Retinal pigment epithelial cell (primary cell): ENCODE results near the gene HCFC2.

Experiments used
- DNase-seq: peaks from one replicate; pipeline ENCODE4 v3.0.0-alpha.2; 2010; ENCODE audit warnings: low read depth
- H3K4me3 ChIP-seq: 2 replicates; pipeline ENCODE4 v1.5.1; 2011; ENCODE audit warnings: mild to moderate bottlenecking, low read length, control low read depth, moderate library complexity
- TF ChIP-seq, protein P1 (sequence below): conservative IDR thresholded peaks from 2 replicates; pipeline ENCODE4 v1.5.1; 2011; ENCODE audit warnings: low read depth, low read length, control low read depth, inconsistent platforms

HCFC2 gene

DNA sequence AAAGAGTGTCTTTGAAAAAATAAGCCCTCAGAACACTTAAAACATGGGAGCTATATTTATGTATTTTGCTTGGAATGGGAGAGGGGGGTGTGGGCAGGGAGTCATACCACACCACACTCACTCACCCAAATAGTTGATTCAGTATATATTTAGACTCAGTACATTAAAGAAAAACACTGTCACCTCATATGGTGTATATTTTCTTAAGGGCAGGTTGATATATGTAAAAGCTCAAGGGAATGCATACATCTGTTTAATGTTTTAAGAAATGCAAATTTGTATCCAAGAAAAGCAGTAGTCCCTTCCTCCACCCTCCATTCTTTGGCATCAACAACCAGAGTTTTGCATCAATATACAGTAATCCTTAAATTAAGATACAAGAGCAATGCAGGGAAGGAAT lies 72.2 kb downstream of the HCFC2 start:
- peak overlapping the region; percentile 68 for H3K4me3 ChIP-seq
- no peak for DNase-seq
- TF ChIP-seq, protein P1, sequence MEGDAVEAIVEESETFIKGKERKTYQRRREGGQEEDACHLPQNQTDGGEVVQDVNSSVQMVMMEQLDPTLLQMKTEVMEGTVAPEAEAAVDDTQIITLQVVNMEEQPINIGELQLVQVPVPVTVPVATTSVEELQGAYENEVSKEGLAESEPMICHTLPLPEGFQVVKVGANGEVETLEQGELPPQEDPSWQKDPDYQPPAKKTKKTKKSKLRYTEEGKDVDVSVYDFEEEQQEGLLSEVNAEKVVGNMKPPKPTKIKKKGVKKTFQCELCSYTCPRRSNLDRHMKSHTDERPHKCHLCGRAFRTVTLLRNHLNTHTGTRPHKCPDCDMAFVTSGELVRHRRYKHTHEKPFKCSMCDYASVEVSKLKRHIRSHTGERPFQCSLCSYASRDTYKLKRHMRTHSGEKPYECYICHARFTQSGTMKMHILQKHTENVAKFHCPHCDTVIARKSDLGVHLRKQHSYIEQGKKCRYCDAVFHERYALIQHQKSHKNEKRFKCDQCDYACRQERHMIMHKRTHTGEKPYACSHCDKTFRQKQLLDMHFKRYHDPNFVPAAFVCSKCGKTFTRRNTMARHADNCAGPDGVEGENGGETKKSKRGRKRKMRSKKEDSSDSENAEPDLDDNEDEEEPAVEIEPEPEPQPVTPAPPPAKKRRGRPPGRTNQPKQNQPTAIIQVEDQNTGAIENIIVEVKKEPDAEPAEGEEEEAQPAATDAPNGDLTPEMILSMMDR: no peak

DNA sequence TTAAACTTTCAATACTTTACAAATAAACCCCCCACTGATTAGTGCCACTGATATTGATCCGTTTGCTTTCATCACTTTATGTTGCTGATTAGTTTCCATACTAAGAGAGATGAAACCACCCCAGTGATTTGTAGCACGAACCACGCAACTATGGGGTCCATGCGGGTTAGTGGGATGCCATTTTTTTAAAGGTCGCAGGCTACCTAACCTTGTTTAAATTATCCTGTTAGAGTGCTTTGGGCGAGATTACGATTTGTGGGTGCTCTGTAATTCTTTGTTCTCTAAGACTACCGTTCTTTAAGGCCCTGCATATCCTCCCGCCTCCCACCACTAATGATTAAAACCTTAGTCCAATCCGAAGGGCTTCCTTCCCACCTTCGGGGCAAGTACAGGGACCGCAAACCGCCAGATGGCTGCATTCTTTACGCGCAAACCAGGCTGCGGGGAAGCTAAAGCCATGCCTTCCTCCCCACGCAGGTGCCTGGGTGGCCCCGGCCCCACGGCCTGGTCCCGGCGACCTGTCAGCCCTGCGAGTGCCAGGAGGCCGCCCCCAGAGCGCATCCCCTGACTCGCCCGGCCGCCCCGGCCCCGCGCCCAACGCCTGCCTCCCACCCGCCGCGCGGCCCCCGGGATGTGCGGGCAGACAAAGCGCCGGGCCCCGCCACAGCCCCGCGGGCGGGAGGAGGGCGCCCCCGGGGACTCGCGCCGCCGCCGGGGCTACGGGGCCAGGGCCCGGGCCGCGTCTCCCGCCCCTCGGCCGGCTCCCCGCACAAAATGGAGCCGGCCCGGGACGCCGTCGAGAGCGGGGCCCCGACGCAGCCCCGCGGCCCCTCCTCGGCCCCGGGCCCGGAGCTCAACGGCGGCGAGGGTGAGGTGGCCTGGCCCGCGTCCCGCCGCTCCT lies 72.9 kb downstream of the HCFC2 start:
- DNase-seq: peak; percentile 32
- TF ChIP-seq, protein P1: no peak
- peak overlapping the region; percentile 68 for H3K4me3 ChIP-seq

DNA sequence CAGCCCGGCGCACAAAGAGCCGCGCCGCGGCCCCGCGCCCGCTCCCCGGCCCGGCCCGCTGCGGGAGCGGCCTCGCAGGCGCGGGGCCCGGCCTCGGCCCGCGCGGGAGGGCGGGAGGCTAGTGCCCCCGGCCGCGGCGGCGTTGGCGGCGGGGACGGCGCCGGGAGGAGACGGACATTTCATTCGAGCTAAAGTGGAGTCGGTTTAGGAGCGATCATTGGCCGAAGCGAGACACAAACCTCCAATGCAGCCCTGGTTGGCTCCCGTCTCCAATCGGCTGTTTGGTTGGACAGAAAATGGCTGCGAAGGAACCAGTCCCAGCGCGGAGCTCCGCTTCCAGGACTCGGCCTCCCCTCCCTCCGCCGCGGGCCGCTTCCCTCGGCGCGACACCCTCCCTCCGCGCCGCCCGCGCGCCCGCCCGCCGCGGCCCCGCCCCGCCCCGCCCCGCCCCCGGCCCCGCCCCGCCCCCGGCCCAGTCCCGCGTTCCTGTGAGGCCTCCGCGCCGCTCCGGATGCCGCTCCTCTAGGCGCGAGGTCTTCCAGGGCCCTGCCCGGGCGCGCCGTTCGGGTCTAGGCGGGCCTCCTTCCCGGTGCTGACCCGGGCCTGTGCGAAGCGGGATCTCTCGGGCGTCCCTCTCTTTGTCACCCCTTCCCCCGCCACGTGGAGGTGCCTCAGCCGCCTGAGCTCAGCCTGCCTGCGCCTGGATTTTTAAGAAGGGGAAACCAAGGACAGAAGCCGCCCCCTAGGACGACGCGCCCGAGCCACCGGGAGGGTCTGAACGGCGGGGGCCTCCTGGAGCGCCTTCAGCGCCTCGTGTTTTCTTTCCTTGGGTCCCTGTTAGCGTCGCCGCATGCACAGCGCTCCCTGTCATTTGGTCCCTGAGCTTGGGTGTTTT lies 73.8 kb downstream of the HCFC2 start, which contains the start of gene NFYB:
Gene NFYB (minus strand): TSS at position 309 of the 895 bp plus-strand sequence. CDS start 2,757 bp downstream, outside the sequence.
- DNase-seq: peak; percentile 95
- TF ChIP-seq, protein P1: no peak
- H3K4me3 ChIP-seq: peak within 1 kb of the TSS; percentile 68

DNA sequence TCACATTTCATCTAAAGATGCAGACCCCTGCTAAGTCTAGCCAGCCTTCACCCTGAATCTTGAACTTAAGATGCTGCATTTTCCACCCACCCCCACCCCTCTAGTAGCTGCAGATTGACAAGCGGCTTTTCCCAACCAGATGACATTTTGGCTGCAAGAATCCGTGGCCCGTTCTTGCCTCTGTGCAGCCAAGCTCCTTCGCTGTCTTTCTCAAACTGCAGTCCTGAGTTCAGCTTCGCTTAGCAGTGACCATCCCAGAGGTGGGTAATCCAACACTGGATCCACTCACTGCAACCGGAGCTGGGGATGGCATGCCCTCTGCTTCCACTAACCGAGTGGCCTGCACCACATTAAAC lies 74.4 kb downstream of the HCFC2 start:
- no peak for DNase-seq
- TF ChIP-seq, protein P1: no peak
- H3K4me3 ChIP-seq: peak overlapping the region; percentile 45

DNA sequence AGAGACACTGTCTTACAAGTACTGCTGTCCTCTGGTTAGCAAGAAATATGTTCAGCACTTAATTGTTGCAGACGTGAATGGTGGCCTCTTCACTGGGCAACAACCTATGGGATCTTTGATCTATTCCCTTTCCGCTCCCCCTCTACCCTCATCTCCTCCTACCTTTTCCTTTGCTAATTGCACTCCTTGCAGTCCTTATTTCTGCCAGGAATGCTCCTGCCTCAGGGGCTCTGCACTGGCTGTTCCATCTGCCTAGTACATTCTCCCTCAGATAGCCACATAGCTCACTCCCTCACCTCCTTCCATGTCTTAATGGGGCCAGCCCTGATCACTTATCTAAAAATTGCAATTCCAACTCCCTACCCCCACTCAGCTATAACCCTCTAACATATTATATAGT lies 78.2 kb downstream of the HCFC2 start:
- TF ChIP-seq, protein P1: no peak
- H3K4me3 ChIP-seq: no peak overlapping the region
- DNase-seq: no peak

DNA sequence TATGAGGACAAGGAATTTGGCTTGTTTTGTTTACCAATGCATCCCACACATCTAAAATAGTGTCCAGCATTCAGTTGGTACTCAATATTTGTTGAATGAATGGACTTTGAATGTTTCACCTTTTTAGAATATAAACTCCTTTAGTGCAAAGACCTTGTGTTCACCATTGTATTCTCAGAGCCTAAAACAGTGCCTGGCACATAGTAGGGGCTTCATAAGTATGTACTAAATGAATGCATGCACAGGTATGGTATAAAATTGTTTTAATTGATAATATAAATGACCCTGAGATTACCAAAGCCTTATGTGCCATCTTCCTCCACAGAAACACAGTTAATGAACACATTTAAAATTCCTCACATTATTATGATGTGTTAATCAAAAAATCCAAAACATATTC lies 78.7 kb downstream of the HCFC2 start:
- no peak for DNase-seq
- no peak overlapping the region for H3K4me3 ChIP-seq
- TF ChIP-seq, protein P1: no peak
